T47D (cell line): ENCODE results near the gene VCPKMT.

Experiments used
- DNase-seq, 2 experiments: peaks; one replicate each; pipeline versions ENCODE4 v3.0.0 to v3.0.0-alpha.2; 2011 to 2012; ENCODE audit warnings: low read depth in 1 of 2, low spot score in 1 of 2
- JUND ChIP-seq: IDR thresholded peaks from 2 replicates; pipeline ENCODE4 v1.6.1; 2012; ENCODE audit warnings: low read depth
- in situ Hi-C: cut with HindIII; loops from 2 replicates; pipeline ENCODE4 v1.10.0; 2016; ENCODE audit warnings: low sequenced_read_pairs, low pct_unique_long_range_greater_than_20kb

VCPKMT gene

GRCh38 chr14:50116181-50116956, at the start of gene VCPKMT:
Gene VCPKMT (minus strand): TSS chr14:50116572. CDS start chr14:50116552, 20 bp downstream.
- TF ChIP-seq JUND = no peak
- DNase-seq = peak; percentile 87 to 95
- in situ Hi-C loops = no loop called here

GRCh38 chr14:50156111-50156510, 39.7 kb upstream of the VCPKMT start:
- no peak for TF ChIP-seq JUND
- in situ Hi-C loops = no loop called here
- DNase-seq = no peak

GRCh38 chr14:50148799-50149198, 32.4 kb upstream of the VCPKMT start:
- DNase-seq = no peak
- in situ Hi-C loops = no loop called here
- no peak for TF ChIP-seq JUND

GRCh38 chr14:50139192-50139591, 22.8 kb upstream of the VCPKMT start:
- in situ Hi-C loops = no loop called here
- no peak for TF ChIP-seq JUND
- DNase-seq = no peak

- in situ Hi-C loops = no loop called here
- no peak for DNase-seq
- TF ChIP-seq JUND = no peak
Observed at GRCh38 chr14:50127802-50128201, 11.4 kb upstream of the VCPKMT start.

- no peak for TF ChIP-seq JUND
- in situ Hi-C loops = no loop called here
- DNase-seq = no peak
Observed at GRCh38 chr14:50123062-50123461, 6.7 kb upstream of the VCPKMT start.

- DNase-seq = no peak
- in situ Hi-C loops = no loop called here
Observed at GRCh38 chr14:50122291-50122690, 5.9 kb upstream of the VCPKMT start.

GRCh38 chr14:50121486-50121885, 5.1 kb upstream of the VCPKMT start:
- in situ Hi-C loops = no loop called here
- DNase-seq = no peak
- no peak for TF ChIP-seq JUND

More at GRCh38 chr14:50122291-50122690, 5.9 kb upstream of the VCPKMT start:
- no peak for TF ChIP-seq JUND

GRCh38 chr14:50117456-50117855, 1.1 kb upstream of the VCPKMT start:
- in situ Hi-C loops = no loop called here
- no peak for DNase-seq
- no peak for TF ChIP-seq JUND

GRCh38 chr14:50116966-50117365, 594 bp upstream of the VCPKMT start:
- TF ChIP-seq JUND = no peak
- DNase-seq = no peak
- in situ Hi-C loops = no loop called here

GRCh38 chr14:50113381-50114035, 2.9 kb downstream of the VCPKMT start:
- no peak for TF ChIP-seq JUND
- DNase-seq = no peak
- in situ Hi-C loops = no loop called here

GRCh38 chr14:50110323-50111037, 5.9 kb downstream of the VCPKMT start:
- no peak for DNase-seq
- no peak for TF ChIP-seq JUND
- in situ Hi-C loops = no loop called here

GRCh38 chr14:50109342-50109741, 7.0 kb downstream of the VCPKMT start:
- TF ChIP-seq JUND = no peak
- DNase-seq = peak in 1 of 2 experiments; percentile 23
- in situ Hi-C loops = no loop called here
